HL-60 (cell line): ENCODE data around the gene SLC35F3.

Source experiments
- POLR2AphosphoS5 ChIP-seq: IDR thresholded peaks from 2 replicates; pipeline ENCODE4 v1.6.1; 2012; ENCODE audit warnings: low read depth
- SPI1 ChIP-seq: IDR thresholded peaks from 2 replicates; pipeline ENCODE4 v1.6.1; 2012; ENCODE audit warnings: low read depth, mild to moderate bottlenecking, borderline replicate concordance
- TF ChIP-seq, protein P1 (sequence below): IDR thresholded peaks from one replicate; pipeline ENCODE4 v1.5.1; 2011; ENCODE audit warnings: low read length, control low read depth, inconsistent platforms; ENCODE audit not compliant: insufficient read depth
- TF ChIP-seq, protein P2 (sequence below): IDR thresholded peaks from 2 replicates; pipeline ENCODE4 v1.6.1; 2012; ENCODE audit warnings: low read depth; ENCODE audit not compliant: insufficient replicate concordance

DNA sequence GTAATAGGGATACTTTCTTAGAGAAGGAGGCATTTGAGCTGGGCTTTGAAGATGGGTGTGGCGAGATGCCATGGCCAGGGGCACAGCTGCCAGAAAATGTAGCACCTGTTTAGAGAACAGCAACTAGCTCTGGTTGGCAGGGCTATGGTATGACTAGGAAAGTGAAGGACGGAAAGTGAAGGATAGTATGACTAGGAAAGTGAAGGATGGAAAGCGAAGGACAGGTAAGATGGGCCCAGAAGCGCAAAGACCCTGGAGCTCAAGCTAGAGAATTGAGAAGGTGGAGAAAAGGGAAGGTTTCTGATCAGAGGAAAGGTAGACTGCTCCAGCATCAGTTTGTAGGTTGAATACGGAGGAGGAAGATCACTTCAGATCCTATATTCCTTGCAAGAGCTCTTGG, 205.4 kb downstream of the SLC35F3 start:
- TF ChIP-seq, protein P1, sequence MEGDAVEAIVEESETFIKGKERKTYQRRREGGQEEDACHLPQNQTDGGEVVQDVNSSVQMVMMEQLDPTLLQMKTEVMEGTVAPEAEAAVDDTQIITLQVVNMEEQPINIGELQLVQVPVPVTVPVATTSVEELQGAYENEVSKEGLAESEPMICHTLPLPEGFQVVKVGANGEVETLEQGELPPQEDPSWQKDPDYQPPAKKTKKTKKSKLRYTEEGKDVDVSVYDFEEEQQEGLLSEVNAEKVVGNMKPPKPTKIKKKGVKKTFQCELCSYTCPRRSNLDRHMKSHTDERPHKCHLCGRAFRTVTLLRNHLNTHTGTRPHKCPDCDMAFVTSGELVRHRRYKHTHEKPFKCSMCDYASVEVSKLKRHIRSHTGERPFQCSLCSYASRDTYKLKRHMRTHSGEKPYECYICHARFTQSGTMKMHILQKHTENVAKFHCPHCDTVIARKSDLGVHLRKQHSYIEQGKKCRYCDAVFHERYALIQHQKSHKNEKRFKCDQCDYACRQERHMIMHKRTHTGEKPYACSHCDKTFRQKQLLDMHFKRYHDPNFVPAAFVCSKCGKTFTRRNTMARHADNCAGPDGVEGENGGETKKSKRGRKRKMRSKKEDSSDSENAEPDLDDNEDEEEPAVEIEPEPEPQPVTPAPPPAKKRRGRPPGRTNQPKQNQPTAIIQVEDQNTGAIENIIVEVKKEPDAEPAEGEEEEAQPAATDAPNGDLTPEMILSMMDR: no peak
- TF ChIP-seq, protein P2, sequence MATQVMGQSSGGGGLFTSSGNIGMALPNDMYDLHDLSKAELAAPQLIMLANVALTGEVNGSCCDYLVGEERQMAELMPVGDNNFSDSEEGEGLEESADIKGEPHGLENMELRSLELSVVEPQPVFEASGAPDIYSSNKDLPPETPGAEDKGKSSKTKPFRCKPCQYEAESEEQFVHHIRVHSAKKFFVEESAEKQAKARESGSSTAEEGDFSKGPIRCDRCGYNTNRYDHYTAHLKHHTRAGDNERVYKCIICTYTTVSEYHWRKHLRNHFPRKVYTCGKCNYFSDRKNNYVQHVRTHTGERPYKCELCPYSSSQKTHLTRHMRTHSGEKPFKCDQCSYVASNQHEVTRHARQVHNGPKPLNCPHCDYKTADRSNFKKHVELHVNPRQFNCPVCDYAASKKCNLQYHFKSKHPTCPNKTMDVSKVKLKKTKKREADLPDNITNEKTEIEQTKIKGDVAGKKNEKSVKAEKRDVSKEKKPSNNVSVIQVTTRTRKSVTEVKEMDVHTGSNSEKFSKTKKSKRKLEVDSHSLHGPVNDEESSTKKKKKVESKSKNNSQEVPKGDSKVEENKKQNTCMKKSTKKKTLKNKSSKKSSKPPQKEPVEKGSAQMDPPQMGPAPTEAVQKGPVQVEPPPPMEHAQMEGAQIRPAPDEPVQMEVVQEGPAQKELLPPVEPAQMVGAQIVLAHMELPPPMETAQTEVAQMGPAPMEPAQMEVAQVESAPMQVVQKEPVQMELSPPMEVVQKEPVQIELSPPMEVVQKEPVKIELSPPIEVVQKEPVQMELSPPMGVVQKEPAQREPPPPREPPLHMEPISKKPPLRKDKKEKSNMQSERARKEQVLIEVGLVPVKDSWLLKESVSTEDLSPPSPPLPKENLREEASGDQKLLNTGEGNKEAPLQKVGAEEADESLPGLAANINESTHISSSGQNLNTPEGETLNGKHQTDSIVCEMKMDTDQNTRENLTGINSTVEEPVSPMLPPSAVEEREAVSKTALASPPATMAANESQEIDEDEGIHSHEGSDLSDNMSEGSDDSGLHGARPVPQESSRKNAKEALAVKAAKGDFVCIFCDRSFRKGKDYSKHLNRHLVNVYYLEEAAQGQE: no peak
- TF ChIP-seq POLR2AphosphoS5 (no peak), SPI1 (no peak)
